GM18868 (cell line): ENCODE measurements around the gene FLT1.
A peak's percentile ranks its signal among the peaks of the same experiment; 100 is the strongest.

Experiments used
- ATAC-seq: cut with Tn5 transposase; IDR thresholded peaks from one replicate; pipeline ENCODE4 v1.9.1; 2021; ENCODE audit warnings: mild to moderate bottlenecking, moderate library complexity; ENCODE audit not compliant: unreplicated experiment

FLT1 gene

DNA sequence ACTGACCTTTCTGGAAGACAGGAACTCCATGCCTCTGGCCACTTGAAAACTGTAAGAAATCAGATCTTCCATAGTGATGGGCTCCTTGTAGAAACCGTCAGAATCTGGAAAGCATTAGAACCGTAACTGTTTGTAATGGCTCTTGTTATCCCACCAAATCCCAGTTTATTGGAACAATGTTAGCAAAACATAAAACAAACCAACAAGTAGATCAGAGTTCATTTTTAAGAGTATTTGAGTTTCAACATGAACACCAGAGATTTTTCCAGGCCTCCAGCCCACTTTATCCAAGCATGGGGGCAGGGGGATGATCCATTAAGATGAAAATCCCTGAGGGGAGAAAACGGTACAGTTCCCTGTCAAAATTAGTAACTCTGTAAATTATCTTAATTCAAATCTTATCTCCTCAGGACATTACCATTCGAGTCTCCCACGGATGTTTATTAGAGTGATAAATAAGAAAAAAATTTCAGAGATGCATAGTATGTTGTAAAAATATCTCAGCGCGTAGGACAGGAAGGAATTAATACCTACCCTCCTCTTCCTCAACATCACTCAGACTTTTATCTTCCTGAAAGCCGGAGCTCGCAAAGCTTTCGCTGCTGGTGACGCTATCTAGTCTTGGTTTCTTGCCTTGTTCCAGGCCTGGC is 172.5 kb downstream of the FLT1 start:
- ATAC-seq, result no peak

DNA sequence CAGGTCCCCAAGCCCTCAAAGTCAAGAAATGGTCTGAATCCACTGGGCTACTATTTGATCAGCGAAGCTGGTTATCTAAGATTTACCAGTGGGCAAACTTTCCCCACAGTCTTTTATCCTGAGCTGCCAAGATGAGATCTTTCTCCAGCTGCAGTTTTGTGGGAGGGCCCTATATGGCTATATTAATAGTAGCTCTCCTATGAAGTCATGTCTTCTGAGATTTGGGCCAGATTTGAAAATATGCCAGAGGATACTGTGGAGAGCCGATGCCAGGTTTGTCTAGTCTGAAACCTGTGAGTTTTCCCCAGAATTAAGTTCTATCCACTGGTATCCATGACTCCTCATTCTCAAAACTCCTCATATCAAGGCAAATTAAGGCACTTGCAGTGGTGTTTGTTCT is 173.2 kb downstream of the FLT1 start:
- no peak for ATAC-seq

- ATAC-seq, result no peak
Measured at GRCh38 chr13:28320884-28321574, 173.9 kb downstream of the FLT1 start.

GRCh38 chr13:28320209-28320608 is 174.7 kb downstream of the FLT1 start:
- no peak for ATAC-seq

DNA sequence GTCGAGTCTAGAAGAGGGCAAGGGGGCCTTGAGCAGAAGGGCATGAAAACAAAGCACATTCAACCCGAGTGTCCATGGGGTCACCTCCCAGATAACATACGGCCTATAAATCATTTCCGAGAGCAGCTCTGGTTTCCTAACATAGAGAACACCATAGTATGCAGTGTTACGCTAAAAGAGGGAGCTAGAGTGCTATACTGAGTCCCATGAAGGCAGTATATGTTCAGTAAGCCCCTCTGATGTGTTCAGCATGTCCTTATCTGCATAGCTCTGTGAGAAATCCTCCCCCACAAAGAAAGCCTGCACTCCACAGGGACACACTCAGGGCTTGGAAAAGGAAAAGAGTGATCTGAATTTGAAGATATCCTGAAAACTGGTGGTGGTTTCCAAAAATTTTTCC is 175.4 kb downstream of the FLT1 start:
- no peak for ATAC-seq

- no peak for ATAC-seq
Measured at GRCh38 chr13:28318496-28318895, 176.4 kb downstream of the FLT1 start.

DNA sequence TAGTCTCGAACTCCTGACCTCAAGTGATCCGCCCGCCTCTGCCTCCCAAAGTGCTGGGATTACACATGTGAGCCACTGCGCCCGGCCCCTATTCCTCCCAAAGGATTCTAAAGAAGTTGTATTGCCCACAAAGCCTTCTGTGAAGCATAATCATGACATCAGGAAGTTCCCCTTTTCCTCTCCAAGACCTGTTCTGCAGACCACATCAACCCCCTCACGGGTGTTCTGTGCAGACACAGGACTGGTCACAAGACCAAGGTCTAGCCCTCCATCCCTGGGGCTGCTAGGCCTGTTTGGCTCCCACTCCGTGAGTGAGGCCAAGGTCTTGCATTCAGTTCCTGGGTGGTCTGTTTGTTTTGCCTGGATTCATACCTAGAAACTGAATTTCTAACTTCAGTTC is 178.1 kb downstream of the FLT1 start:
- no peak for ATAC-seq

- ATAC-seq, result no peak
Measured at GRCh38 chr13:28316129-28316528, 178.8 kb downstream of the FLT1 start.

GRCh38 chr13:28314879-28315278 is 180.0 kb downstream of the FLT1 start:
- no peak for ATAC-seq

DNA sequence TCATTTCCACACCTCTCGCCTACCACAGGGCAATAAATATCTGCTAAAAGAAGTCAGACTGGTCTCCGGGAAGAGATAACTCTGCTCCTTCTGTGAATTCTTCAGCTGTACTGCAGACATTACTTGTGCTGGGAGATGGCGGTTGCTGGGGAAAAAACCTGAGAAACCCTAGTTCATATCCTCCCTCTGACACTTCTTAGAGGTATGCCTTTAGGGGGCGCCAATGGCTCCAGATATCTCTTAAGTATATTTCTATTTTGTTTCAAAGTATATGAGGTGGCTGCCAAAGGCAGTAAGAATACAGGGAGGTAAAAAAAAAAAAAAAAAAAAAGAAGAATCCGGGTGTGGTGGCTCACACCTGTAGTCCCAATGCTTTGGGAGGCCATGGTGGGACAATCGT is 181.3 kb downstream of the FLT1 start:
- no peak for ATAC-seq

DNA sequence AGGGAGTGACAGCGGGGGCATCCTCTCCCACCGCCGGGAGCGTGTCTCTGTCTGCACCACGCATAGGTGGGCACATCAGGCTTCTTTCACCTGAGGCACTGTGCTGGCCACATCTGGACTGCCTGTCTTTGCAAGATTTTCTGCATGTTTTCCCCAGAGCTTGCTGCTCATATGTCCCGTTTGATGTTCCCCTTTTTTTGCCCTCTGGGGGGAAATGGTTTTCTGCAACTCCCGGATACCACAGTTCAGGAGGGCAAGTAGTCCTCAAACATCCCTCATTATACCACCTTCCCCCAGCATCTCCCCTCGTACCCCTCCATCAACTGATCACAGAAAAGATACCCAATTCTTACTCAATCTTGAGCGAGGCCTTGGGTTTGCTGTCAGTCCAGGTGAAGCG is 188.6 kb downstream of the FLT1 start:
- no peak for ATAC-seq

- ATAC-seq, result no peak
Measured at GRCh38 chr13:28301839-28302238, 193.1 kb downstream of the FLT1 start.

DNA sequence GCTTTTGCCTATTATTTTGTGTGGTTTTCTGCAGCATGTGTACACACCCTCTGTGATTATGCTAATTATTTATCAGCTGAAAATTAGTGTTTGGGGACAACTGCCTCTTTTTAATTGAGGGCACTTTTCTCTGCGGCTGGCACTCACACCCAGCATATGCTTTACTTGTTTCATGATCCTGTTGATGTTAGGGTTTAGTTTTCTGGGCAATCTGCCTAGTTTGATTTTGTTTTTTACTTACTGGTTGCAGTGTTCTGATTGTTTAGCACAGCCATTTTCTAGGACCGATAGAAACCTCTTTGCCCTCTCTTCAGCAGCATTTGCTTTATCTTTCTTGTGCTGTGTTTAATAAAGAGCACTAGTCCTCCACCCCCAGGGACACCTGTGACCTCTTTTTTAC is 195.0 kb downstream of the FLT1 start:
- no peak for ATAC-seq

- no peak for ATAC-seq
Measured at GRCh38 chr13:28297341-28297740, 197.6 kb downstream of the FLT1 start.

GRCh38 chr13:28286263-28286662 is 208.7 kb downstream of the FLT1 start:
- ATAC-seq, result peak; percentile 66

GRCh38 chr13:28283600-28283999 is 211.3 kb downstream of the FLT1 start:
- ATAC-seq, result no peak

GRCh38 chr13:28282451-28282850 is 212.5 kb downstream of the FLT1 start:
- no peak for ATAC-seq

DNA sequence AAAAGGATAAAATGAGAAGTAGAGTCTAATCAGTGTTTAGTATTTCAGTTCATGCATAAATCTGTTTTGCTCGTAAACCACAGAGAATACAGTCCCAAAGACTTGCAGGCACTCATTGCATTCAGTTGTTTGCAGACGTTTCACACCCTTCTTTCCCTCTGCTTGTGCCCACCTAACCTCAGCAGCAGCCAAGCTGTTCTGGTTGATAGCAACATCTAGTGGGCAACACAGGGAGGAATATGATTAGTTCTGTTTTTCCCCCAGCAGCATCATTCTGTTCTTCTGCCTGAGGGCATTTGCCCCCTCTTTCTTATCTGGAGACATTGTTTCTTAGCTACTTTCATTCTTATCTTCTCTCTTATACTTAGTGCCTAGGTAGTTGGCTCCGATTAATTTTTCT is 221.0 kb downstream of the FLT1 start:
- no peak for ATAC-seq

GRCh38 chr13:28271056-28271840 is 223.7 kb downstream of the FLT1 start:
- no peak for ATAC-seq

- peak; percentile 99 for ATAC-seq
Measured at GRCh38 chr13:28268800-28269223, 226.1 kb downstream of the FLT1 start.

DNA sequence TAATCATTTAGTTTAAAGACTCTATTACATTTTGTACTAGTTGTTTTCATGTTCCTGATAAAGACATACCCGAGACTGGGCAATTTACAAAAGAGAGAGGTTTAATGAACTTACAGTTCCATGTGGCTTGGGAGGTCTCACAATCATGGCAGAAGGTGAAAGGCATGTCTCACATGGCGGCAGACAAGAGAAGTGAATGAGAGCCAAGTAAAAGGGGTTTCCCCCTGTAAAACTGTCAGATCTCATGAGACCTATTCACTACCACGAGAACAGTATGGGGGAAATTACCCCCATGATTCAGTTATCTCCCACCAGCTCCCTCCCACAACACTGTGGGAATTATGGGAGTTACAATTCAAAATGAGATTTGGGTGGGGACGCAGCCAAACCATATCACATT is 227.4 kb downstream of the FLT1 start:
- ATAC-seq, result no peak

- ATAC-seq, result no peak
Measured at GRCh38 chr13:28258417-28258816, 236.5 kb downstream of the FLT1 start.
